GM19025 (cell line): ENCODE measurements around the gene CR2.
"Not testable (repeated sequence)": the region's sequence is repeated elsewhere in the genome, so short reads cannot be mapped to it uniquely, and the experiment has no call there.

Experiments
- ATAC-seq: cut with Tn5 transposase; IDR thresholded peaks from one replicate; pipeline ENCODE4 v1.9.1; 2021; ENCODE audit warnings: mild to moderate bottlenecking, low read depth, moderate library complexity; ENCODE audit not compliant: unreplicated experiment

The CR2 gene

GRCh38 chr1:207502726-207503125 is 48.6 kb downstream of the CR2 start:
- no peak for ATAC-seq

- no peak for ATAC-seq
Measured at GRCh38 chr1:207503950-207504349, 49.8 kb downstream of the CR2 start.

GRCh38 chr1:207504438-207504837 is 50.3 kb downstream of the CR2 start:
- ATAC-seq: no peak

- no peak for ATAC-seq
Measured at GRCh38 chr1:207510444-207510843, 56.3 kb downstream of the CR2 start.

- no peak for ATAC-seq
Measured at GRCh38 chr1:207514890-207515289, 60.8 kb downstream of the CR2 start.

GRCh38 chr1:207516729-207517128 is 62.6 kb downstream of the CR2 start:
- no peak for ATAC-seq

GRCh38 chr1:207518608-207519236 is 64.6 kb downstream of the CR2 start:
- ATAC-seq: no peak

GRCh38 chr1:207519505-207520399 is 65.6 kb downstream of the CR2 start:
- no peak for ATAC-seq

GRCh38 chr1:207520400-207521345 is 66.5 kb downstream of the CR2 start:
- not testable (repeated sequence) for ATAC-seq

GRCh38 chr1:207525239-207525638 is 71.1 kb downstream of the CR2 start:
- not testable (repeated sequence) for ATAC-seq

- not testable (repeated sequence) for ATAC-seq
Measured at GRCh38 chr1:207528401-207528800, 74.3 kb downstream of the CR2 start.

GRCh38 chr1:207536263-207536662 is 82.1 kb downstream of the CR2 start:
- not testable (repeated sequence) for ATAC-seq
